GM19467 (cell line): Measurements from ENCODE around the gene ZKSCAN8.
"Not testable (repeated sequence)": the region's sequence is repeated elsewhere in the genome, so short reads cannot be mapped to it uniquely, and the experiment has no call there.

Experiments used
- ATAC-seq: cut with Tn5 transposase; IDR thresholded peaks from one replicate; pipeline ENCODE4 v1.9.1; 2021; ENCODE audit warnings: mild to moderate bottlenecking, moderate library complexity; ENCODE audit not compliant: unreplicated experiment

Gene ZKSCAN8

GRCh38 chr6:28141500-28142329, at the start of gene ZKSCAN8:
Gene ZKSCAN8, plus strand, starts transcription at chr6:28141883. Its CDS starts 6,525 bp downstream, at chr6:28148408.
- ATAC-seq, result peak; percentile 74

- not testable (repeated sequence) for ATAC-seq
These were observed 39.5 kb upstream of the ZKSCAN8 start for GRCh38 chr6:28102222-28102621.

DNA sequence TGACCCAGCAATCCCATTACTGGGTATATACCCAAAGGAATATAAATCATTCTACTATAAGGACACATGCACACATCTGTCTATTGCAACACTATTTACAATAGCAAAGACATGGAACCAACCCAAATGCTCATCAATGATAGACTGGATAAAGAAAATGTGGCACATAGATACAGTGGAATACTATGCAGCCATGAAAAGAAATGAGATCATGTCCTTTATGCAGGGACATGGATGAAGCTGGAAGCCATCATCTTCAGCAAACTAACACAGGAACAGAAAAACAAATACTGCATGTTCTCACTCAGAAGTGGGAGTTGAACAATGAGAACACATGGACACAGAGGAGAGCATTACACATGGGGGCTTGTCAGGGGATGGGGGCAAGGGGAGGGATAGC, 39.0 kb upstream of the ZKSCAN8 start:
- not testable (repeated sequence) for ATAC-seq

DNA sequence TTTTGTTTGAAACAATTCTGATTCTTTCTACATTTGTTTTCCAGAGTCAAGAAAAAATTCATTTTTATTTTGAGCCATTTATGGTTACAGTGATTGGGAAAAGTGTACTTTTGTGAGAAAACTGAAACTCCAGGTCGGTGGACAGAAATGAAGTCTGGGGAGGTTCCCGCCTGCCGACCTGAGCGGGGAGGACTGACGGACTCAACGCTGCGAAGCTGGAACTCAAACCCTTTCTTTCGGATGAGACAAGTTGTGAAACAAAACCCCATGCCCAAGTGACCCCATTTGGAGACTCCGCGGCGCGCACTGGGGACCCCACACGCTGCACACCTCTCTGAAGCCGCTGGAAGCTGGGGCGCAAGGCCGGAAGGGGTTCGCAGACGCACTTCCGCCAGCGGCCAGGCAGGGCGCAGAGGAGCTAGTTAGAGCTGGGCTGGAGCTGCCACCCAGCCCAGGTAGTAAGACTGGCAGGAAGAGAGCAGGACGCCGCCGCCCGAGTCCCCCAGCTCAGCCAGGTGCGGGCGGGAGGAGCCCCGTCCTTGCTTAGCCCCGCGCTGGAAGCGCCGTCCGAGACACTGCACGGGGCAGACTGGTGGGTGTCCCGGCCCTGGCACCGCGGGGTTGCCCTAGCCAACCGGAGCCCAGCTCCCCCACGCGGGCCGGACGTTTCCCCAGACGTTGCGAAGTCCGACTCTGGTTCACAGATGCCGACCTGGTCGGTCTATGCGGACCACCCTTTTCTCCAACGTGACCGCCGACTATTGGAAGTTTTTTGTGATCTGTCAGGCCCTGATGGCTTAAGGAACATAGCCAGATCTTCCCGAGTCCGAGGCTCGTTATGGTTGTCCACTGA, 37.1 kb upstream of the ZKSCAN8 start:
- ATAC-seq, result peak; percentile 98

DNA sequence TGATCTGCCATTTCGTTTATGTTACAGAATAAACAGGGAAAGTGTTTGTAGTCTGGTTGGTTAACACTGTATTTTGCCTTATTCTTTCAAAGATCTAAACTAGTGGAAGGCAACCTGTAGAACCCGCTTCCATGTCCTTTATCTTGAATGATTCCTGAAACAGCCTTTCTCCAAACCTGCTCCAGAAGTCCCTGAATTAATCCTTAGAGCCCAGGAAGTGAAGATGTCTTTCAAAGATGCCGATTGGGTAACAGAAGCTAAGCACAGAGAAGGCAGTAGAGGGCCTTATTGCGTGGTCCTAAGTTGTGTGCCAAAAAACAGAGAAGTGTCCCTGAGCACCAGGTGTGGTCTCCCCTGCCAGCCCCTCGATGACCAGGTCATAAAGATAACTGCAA, 36.4 kb upstream of the ZKSCAN8 start:
- ATAC-seq, result no peak

- ATAC-seq, result no peak
These were observed 34.2 kb upstream of the ZKSCAN8 start for GRCh38 chr6:28107506-28107905.

DNA sequence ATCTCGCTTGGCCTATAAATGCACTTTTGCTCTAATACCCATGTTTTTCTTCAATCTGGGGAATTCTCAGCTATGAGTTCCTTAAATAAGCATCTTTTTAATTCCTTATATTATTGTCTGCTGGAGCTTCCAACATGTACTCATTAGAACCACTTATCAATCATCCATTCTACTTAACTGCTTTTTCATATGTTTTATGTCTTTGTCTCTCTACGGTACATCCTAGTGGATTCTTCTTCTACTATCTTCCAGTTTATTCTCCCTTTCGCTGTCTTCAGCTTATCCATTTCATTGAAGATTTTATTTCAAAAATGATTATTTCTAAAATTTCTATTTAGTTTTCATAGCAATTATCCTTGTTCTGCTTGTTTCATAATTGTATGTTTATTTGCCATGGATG, 29.7 kb upstream of the ZKSCAN8 start:
- ATAC-seq, result no peak

DNA sequence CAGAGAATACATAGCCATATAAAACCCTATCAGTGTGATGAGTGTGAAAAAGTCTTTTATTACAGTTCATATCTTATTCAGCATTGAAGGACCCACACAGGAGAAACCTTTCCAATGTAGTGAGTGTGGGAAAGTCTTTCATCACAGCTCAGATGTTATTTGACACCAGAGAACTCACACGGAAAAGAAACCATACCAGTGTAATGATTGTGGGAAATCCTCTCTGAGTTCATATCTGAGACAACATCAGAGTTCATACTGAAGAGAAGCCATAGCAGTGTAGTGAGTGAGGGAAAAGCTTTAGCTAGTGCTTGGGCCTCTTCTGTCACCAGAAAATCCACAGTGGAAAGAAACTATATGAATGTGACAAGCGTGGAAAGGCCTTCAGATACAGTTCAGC, 25.9 kb upstream of the ZKSCAN8 start:
- no peak for ATAC-seq

DNA sequence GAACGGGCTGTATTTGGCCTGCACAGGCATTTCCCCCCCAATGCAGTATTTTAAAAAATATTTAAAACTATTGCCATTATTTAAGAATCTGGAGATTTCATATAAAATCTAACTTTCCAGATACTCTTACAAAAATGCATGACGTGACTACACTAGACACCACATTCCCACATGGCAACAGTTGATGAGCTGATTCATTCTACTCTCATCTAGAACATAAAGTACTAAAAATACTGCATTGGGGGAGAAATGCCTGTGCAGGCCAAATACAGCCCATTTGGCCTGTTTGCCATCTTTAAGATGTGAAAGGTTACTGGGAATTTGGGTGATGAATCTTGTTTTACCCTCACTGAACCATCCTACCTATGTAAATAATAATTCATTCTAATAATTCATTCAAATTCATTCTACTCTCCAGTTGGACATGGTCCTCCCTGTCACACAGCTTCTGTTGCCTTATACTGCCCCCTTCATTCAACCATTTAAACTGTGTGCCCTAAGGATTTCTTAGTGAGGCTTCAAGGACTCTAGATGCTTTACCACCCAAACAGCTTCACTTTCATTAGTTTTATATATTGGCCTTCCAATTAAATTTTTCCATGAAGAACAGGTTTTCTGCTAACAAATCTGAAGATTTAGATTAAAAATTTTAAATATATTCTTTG, 24.2 kb upstream of the ZKSCAN8 start:
- no peak for ATAC-seq

DNA sequence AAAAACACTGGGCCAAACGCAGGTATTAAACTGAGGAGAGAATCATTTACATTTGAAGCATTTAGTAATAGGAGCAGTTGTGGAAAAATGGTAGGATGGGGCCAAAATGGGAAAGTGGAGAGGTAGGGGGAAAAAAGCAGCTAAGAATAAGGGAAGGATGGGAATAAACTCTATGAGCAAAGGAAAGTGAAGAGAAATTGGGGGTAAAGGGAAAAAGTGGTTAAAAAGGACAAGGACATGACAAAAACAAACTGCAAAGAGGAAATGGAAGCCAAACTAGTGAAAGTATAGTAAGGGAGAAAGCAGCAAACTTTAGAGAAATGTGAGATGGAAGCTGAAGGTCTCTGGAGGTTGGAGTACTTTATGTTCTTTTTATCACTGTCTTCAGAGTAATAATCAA, 23.5 kb upstream of the ZKSCAN8 start:
- no peak for ATAC-seq

DNA sequence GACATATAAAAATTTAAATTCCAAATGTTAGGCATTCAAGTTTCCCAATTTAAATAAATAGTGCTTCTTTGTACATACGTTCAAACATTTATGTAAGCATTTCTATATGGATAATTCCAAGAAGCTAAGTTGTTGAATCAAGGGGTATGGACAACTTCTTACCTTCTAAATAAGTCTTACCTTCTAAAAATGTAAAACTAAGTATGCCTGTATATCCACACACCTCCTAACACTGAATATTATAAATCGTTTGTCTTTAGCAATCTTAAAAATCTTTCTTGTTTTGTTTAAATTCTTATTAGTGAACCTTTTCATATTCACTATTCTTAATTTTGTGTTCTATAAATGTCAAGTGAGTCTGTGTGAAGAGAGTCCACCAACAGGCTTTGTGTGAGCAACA, 19.8 kb upstream of the ZKSCAN8 start:
- ATAC-seq, result no peak

- ATAC-seq, result not testable (repeated sequence)
These were observed 19.4 kb upstream of the ZKSCAN8 start for GRCh38 chr6:28122283-28122682.

GRCh38 chr6:28124350-28124970, 17.2 kb upstream of the ZKSCAN8 start, which contains the start of gene ZSCAN16:
Gene ZSCAN16, plus strand, starts transcription at chr6:28124609. Its CDS starts 835 bp downstream, at chr6:28125444.
- ATAC-seq, result peak; percentile 90

DNA sequence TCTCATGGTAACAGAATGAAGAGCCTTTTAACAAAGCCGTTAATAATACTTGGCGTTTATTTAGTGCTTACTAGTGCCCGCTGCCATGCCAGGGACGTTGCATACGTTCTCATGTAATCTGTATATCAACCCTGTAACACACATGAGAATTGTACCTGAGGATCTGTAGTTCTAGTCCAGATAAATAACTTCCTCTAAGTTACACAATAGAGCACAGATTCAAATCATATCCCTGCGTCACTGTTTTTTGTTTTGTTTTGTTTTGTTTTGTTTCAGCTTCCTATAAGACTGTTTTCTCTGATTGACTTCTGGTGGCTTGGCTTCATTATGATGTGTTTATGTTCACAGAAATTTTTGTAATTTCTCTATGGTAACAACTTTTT, 16.7 kb upstream of the ZKSCAN8 start:
- no peak for ATAC-seq

- no peak for ATAC-seq
These were observed 16.3 kb upstream of the ZKSCAN8 start for GRCh38 chr6:28125401-28125800.

DNA sequence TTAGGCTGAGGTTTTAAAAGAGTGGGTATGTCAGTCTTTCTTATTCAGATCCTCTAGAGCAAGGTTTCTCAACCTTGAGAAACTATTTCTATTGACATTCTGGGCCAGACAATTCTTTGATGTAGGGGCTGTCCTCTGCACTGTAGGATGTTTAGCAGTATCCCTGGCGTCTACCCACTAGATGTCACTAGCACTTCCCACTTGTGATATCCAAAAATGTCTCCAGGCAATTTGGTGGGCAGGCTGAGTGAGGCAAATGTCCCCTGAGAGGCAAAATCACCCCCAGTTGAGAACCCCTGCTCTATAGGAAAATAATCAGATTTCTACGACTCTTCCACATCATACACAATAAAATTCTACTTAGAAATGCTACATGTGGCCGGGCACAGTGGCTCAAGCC, 7.7 kb upstream of the ZKSCAN8 start:
- ATAC-seq, result no peak

DNA sequence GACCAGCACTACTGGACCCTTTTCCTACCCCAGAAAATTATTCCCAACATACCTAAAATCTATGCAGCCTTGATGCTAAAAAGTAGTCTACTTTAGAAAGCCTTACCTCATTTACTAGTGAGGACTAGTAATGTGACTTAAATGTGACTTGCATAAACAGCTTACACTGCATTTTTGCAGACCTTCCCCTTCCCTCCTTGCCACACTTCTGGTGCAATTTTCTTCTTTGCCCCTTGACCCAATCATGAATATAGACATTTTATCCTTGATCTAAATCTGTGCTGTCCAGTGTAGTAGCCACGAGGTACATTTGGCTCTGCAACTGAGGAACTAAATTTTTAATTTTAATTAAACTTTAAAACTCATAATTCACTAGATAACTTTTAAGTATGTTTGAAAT, 7.0 kb upstream of the ZKSCAN8 start:
- no peak for ATAC-seq

DNA sequence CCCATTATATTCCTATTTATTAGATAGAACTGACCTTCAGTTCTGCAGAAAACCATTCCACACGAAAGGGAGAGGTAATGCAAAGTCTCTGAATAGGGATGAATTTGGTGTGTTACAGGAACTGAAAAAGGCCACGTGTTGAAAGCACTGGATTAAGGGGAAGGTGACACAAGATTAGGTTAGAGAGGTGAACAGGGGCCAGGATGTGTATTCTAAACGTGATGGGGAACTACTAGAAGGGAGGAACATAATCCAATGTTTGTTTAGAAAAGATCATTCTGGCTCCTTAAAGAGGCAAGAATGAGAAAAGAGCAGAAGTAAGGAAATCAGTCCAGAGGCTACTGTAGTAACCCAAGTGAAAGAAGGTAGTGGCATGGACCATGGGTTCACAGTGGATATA, 6.3 kb upstream of the ZKSCAN8 start:
- ATAC-seq, result no peak

- peak; percentile 52 for ATAC-seq
These were observed 4.8 kb upstream of the ZKSCAN8 start for GRCh38 chr6:28136585-28137504.

GRCh38 chr6:28137505-28137981, 4.1 kb upstream of the ZKSCAN8 start:
- no peak for ATAC-seq
